Lung (tissue), 12 donors: Measurements from ENCODE around the gene PPFIA2. TPM values are rescaled to one million over a fixed set of nuclear protein-coding genes. Genes with fewer than 3 reads are reported as not detected.

Experiments used
- ATAC-seq: fragments of 200-7000 bp; cut with Tn5 transposase; one replicate; pipeline ENCODE4 v1.9.1; 2020; ENCODE audit warnings: moderate number of reproducible peaks; ENCODE audit not compliant: insufficient read depth, low FRiP score
- DNase-seq, 3 donors: peaks; one replicate each; pipeline ENCODE4 v3.0.0-alpha.2; 2013 to 2017
- H3K27ac ChIP-seq, 2 donors: one replicate each; pipeline ENCODE4 v1.5.1; 2013; ENCODE audit warnings: mild to moderate bottlenecking in 2 of 2, moderate library complexity in 2 of 2, control low read depth in 1 of 2, inconsistent platforms in 1 of 2, low read depth in 1 of 2, low read length in 1 of 2
- H3K27me3 ChIP-seq, 3 donors: one replicate each; pipeline ENCODE4 v1.5.1; 2013; ENCODE audit warnings: low read length in 2 of 3; ENCODE audit not compliant: control insufficient read depth in 3 of 3, insufficient read depth in 3 of 3
- H3K36me3 ChIP-seq, 4 donors: one replicate each; pipeline ENCODE4 v1.5.1; 2013; ENCODE audit warnings: low read length in 4 of 4, mild to moderate bottlenecking in 1 of 4, moderate library complexity in 1 of 4; ENCODE audit not compliant: control insufficient read depth in 4 of 4, insufficient read depth in 4 of 4
- H3K4me1 ChIP-seq, 5 donors: one replicate each; pipeline ENCODE4 v1.5.1; 2013; ENCODE audit warnings: low read length in 5 of 5, mild to moderate bottlenecking in 2 of 5, moderate library complexity in 1 of 5; ENCODE audit not compliant: control insufficient read depth in 5 of 5, insufficient read depth in 5 of 5
- H3K4me3 ChIP-seq: one replicate; pipeline ENCODE4 v1.5.1; 2013; ENCODE audit warnings: mild to moderate bottlenecking, control low read depth, moderate library complexity
- H3K9ac ChIP-seq, 2 donors: one replicate each; pipeline ENCODE4 v1.5.1; 2013; ENCODE audit warnings: low read length in 2 of 2, control low read depth in 1 of 2; ENCODE audit not compliant: insufficient read depth in 1 of 2
- H3K9me3 ChIP-seq, 4 donors: one replicate each; pipeline ENCODE4 v1.5.1; 2013; ENCODE audit warnings: low read length in 3 of 4, mild to moderate bottlenecking in 1 of 4, moderate library complexity in 1 of 4; ENCODE audit not compliant: control insufficient read depth in 4 of 4, insufficient read depth in 3 of 4
- CTCF ChIP-seq: IDR thresholded peaks from 2 replicates; pipeline ENCODE4 v1.5.1; 2012; ENCODE audit warnings: mild to moderate bottlenecking; ENCODE audit errors: control extremely low read depth, extremely low read depth
- WGBS, 2 donors: extraction: QIAGEN DNeasy Blood & Tissue Kit; methylation state at CpG; one replicate each; pipeline ENCODE4 v1.1.7; 2013; 5-methylcytosine and 5-hydroxymethylcytosine counted together
- polyA plus RNA-seq, 2 donors: library from polyadenylated mRNA; stranded (reverse); fragments of 200-250 nt; gene quantifications; one replicate each; pipeline ENCODE4 v1.2.1, GENCODE V29; 2013
- total RNA-seq, 2 donors: library from RNA; depleted of rRNA in 1 of 2; stranded (reverse); fragments of >200 nt in 1 of 2; gene quantifications; one replicate each; pipeline ENCODE4 v1.2.1, GENCODE V29; 2014 to 2021
- donor health status: control.
- donor health status: control.
- donor health status: Bipolar disorder and iron deficiency.
- donor health status: healthy.
- donor health status: DM: yes; HTN: yes; CAD: no.

Gene PPFIA2
- total and polyA plus RNA-seq, 4 donors, result 0.09 to 2.3 (median 0.89) TPM

- no peak for ATAC-seq
- no peak overlapping the region for H3K27ac ChIP-seq
- TF ChIP-seq CTCF, result no peak
- 86 to 93% methylated on average over 2 of the region's 2 CpGs for WGBS, 2 donors
- DNase-seq, result no peak
- peaks cover 0 to 3% (median 0%) of the 10 kb centered on the region in 5 donors for H3K4me1 ChIP-seq
- H3K9ac ChIP-seq, result no peak overlapping the region
- peaks cover 0 to 6% (median 2%) of the 10 kb centered on the region in 4 donors for H3K36me3 ChIP-seq
- no peaks in the 10 kb centered on the region for H3K27me3 ChIP-seq
- no peaks in the 10 kb centered on the region for H3K9me3 ChIP-seq
- no peak overlapping the region for H3K4me3 ChIP-seq
Measured at GRCh38 chr12:81255947-81256346, 503.2 kb downstream of the PPFIA2 start.

- Histone ChIP-seq H3K4me3 (no peak overlapping the region), H3K36me3 (peaks cover 0 to 6% (median 2%) of the 10 kb centered on the region in 4 donors), H3K9ac (no peak overlapping the region), H3K27me3 (no peaks in the 10 kb centered on the region), H3K27ac (no peak overlapping the region), H3K9me3 (no peaks in the 10 kb centered on the region), H3K4me1 (peaks cover 0 to 3% (median 0%) of the 10 kb centered on the region in 5 donors)
- ATAC-seq (no peak), DNase-seq (no peak)
- no peak for TF ChIP-seq CTCF
- 88% methylated on average over 7 of the region's 7 CpGs for WGBS, 2 donors
Measured at GRCh38 chr12:81255456-81255855, 503.7 kb downstream of the PPFIA2 start.

GRCh38 chr12:81253360-81253759 is 505.8 kb downstream of the PPFIA2 start:
- Histone ChIP-seq H3K4me3 (no peak overlapping the region), H3K9ac (no peak overlapping the region), H3K27me3 (no peaks in the 10 kb centered on the region), H3K4me1 (peaks cover 0 to 3% (median 0%) of the 10 kb centered on the region in 5 donors), H3K9me3 (no peaks in the 10 kb centered on the region), H3K27ac (no peak overlapping the region), H3K36me3 (peaks cover 0 to 6% (median 2%) of the 10 kb centered on the region in 4 donors)
- 78 to 80% methylated on average over 3 of the region's 3 CpGs for WGBS, 2 donors
- ATAC-seq (no peak), DNase-seq (no peak)
- TF ChIP-seq CTCF, result no peak

GRCh38 chr12:81252228-81252627 is 506.9 kb downstream of the PPFIA2 start:
- Histone ChIP-seq H3K27me3 (no peaks in the 10 kb centered on the region), H3K9me3 (no peaks in the 10 kb centered on the region), H3K4me3 (no peak overlapping the region), H3K4me1 (peaks cover 0 to 3% (median 0%) of the 10 kb centered on the region in 5 donors), H3K27ac (no peak overlapping the region), H3K36me3 (peaks cover 0 to 6% (median 2%) of the 10 kb centered on the region in 4 donors), H3K9ac (no peak overlapping the region)
- ATAC-seq (no peak), DNase-seq (no peak)
- TF ChIP-seq CTCF, result no peak
- WGBS, 2 donors, result 93 to 95% methylated on average over 3 of the region's 3 CpGs
